Activated naive CD8-positive, alpha-beta T cell treated with anti-CD3 and anti-CD28 coated beads for 36 hours (primary cell): Measurements from ENCODE around the gene UBE2M. TPM values are rescaled to one million over a fixed set of nuclear protein-coding genes. Genes with fewer than 3 reads are reported as not detected.

ENCODE experiments used
- DNase-seq: peaks from one replicate; pipeline ENCODE4 v3.0.0; 2021
- H3K27ac Mint-ChIP-seq: one replicate; pipeline ENCODE4 v1.8.0; 2022; ENCODE audit warnings: mild to moderate bottlenecking, moderate library complexity, mixed read lengths
- H3K27me3 Mint-ChIP-seq: one replicate; pipeline ENCODE4 v1.8.0; 2022; ENCODE audit warnings: mild to moderate bottlenecking, mixed read lengths
- H3K36me3 Mint-ChIP-seq: one replicate; pipeline ENCODE4 v1.8.0; 2021; ENCODE audit warnings: mild to moderate bottlenecking, mixed read lengths
- H3K4me1 Mint-ChIP-seq: one replicate; pipeline ENCODE4 v1.8.0; 2021; ENCODE audit warnings: mixed read lengths
- H3K4me3 Mint-ChIP-seq: one replicate; pipeline ENCODE4 v1.8.0; 2022; ENCODE audit warnings: mild to moderate bottlenecking, moderate library complexity, mixed read lengths
- H3K9me3 Mint-ChIP-seq: one replicate; pipeline ENCODE4 v1.8.0; 2022; ENCODE audit warnings: mixed read lengths
- total RNA-seq, 2 experiments: library from RNA; stranded (reverse); gene quantifications; one replicate each; pipeline ENCODE4 v1.2.3, GENCODE V29; 2021

UBE2M gene
- total RNA-seq, 2 experiments from 2014 or later: 154 to 162 TPM

DNA sequence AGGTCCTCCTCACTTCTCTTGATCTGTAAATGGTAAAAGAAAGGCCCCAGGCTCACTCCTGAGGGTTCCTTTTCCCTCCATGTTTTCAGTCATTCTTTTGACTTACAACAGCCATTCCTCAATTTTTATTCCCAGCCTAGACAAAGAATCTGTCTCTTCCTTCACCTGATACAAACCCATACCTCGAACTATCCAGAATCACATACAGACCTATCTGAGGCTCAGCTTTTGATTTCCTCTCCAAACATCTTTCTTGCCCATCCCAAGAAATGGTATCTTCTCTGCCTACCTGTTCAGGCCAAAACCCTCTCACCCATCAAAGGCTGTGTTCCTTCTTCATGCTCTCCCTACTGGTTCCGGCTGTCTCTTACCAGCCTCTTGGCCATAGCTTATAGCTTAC, 5.8 kb downstream of the UBE2M start:
- Mint-ChIP-seq H3K27ac (peak overlapping the region; percentile 4), H3K36me3 (peaks cover 66% of the 10 kb centered on the region), H3K9me3 (no peaks in the 10 kb centered on the region), H3K4me3 (no peak overlapping the region), H3K27me3 (no peaks in the 10 kb centered on the region), H3K4me1 (peaks cover 34% of the 10 kb centered on the region)
- DNase-seq: no peak

DNA sequence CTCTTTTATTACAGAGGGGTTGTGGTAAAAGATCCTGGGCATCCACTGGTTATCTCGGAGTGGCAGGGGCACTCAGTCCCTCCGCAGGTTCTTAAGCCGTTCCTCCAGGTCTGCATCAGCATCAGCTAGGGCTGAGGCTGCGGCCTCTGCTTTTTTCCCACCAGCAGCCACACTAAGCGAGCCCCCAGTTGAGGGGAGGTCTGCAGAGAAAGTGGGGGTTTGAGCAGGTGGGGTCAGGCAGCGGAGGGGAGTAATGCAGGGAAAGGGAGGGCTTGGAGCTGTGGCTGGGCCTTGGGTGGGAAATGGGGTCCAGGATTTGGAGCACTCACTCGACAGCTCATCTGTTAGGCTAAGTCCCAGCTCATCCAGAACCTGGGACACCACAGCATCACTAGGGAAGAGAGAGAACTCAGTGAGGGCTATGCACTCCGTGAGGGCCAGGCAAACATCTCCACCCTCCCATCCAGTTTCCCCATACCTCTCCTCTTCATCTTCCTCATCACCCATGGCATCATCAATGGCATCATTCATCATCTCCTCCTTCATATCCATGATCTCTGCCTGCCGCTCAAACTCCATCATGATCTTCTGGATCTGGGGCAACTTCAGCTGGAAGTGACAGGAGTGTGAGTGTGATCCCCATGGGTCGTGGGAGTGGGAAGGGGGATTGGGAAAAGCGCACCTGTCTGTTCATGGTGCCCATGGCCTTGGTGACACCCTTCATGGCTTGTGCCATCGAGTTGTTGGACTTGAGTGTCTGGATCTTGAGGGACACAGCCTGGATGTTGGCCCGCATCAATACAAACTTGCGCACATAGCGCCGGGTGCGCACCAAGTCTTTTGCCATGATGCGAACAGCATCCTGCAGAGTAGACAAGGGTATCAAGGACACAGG, 6.6 kb downstream of the UBE2M start:
- Mint-ChIP-seq H3K27ac (peak overlapping the region; percentile 16), H3K36me3 (peaks cover 63% of the 10 kb centered on the region), H3K4me1 (peaks cover 35% of the 10 kb centered on the region), H3K4me3 (no peak overlapping the region), H3K27me3 (no peaks in the 10 kb centered on the region), H3K9me3 (no peaks in the 10 kb centered on the region)
- DNase-seq: no peak

- Mint-ChIP-seq H3K36me3 (peaks cover 63% of the 10 kb centered on the region), H3K27me3 (no peaks in the 10 kb centered on the region), H3K27ac (no peak overlapping the region), H3K4me3 (no peak overlapping the region), H3K9me3 (no peaks in the 10 kb centered on the region), H3K4me1 (peaks cover 35% of the 10 kb centered on the region)
- DNase-seq: no peak
Observed at GRCh38 chr19:58551123-58551497, 7.3 kb downstream of the UBE2M start.

DNA sequence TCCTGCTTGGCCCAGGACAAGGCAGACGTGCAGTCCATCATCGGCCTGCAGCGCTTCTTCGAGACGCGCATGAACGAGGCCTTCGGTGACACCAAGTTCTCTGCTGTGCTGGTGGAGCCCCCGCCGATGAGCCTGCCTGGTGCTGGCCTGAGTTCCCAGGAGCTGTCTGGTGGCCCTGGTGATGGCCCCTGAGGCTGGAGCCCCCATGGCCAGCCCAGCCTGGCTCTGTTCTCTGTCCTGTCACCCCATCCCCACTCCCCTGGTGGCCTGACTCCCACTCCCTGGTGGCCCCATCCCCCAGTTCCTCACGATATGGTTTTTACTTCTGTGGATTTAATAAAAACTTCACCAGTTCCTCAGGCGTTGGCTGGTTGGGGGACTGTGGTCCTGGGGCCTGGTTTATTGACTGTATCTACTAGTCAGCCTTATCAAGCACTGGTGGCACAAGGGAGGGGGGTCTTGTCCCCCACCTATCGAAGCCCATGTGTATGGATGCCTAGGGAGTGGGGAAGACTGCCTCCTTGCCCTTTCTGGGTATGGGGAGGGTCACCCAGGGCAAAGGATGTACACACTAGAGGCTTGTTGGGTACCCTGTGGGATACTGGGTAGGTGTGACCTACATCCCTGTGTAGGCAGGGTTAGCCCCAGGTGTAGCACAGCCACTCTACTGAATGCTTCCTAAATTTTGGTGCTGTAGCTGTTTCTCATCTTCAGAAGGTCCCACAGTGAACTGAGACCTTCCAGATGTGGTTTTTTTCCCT, 7.9 kb downstream of the UBE2M start:
- H3K4me3 Mint-ChIP-seq: no peak overlapping the region
- peaks cover 66% of the 10 kb centered on the region for H3K36me3 Mint-ChIP-seq
- peaks cover 39% of the 10 kb centered on the region for H3K4me1 Mint-ChIP-seq
- DNase-seq: no peak
- H3K27ac Mint-ChIP-seq: no peak overlapping the region
- H3K9me3 Mint-ChIP-seq: no peaks in the 10 kb centered on the region
- no peaks in the 10 kb centered on the region for H3K27me3 Mint-ChIP-seq

GRCh38 chr19:58549664-58550361, 8.6 kb downstream of the UBE2M start:
- H3K4me1 Mint-ChIP-seq: peaks cover 33% of the 10 kb centered on the region
- peak overlapping the region; percentile 67 for H3K27ac Mint-ChIP-seq
- H3K4me3 Mint-ChIP-seq: no peak overlapping the region
- H3K9me3 Mint-ChIP-seq: no peaks in the 10 kb centered on the region
- no peak for DNase-seq
- H3K27me3 Mint-ChIP-seq: no peaks in the 10 kb centered on the region
- H3K36me3 Mint-ChIP-seq: peaks cover 67% of the 10 kb centered on the region

- Mint-ChIP-seq H3K27me3 (no peaks in the 10 kb centered on the region), H3K27ac (peak overlapping the region; percentile 67), H3K4me3 (no peak overlapping the region), H3K4me1 (peaks cover 32% of the 10 kb centered on the region), H3K36me3 (peaks cover 63% of the 10 kb centered on the region), H3K9me3 (no peaks in the 10 kb centered on the region)
- no peak for DNase-seq
Observed at GRCh38 chr19:58548859-58549663, 9.3 kb downstream of the UBE2M start.

- Mint-ChIP-seq H3K4me3 (peak overlapping the region; percentile 94), H3K27ac (peak overlapping the region; percentile 12), H3K4me1 (peaks cover 30% of the 10 kb centered on the region), H3K9me3 (no peaks in the 10 kb centered on the region), H3K27me3 (peaks cover 10% of the 10 kb centered on the region), H3K36me3 (peaks cover 54% of the 10 kb centered on the region)
- no peak for DNase-seq
Observed at GRCh38 chr19:58547323-58548312, 10.8 kb downstream of the UBE2M start.

DNA sequence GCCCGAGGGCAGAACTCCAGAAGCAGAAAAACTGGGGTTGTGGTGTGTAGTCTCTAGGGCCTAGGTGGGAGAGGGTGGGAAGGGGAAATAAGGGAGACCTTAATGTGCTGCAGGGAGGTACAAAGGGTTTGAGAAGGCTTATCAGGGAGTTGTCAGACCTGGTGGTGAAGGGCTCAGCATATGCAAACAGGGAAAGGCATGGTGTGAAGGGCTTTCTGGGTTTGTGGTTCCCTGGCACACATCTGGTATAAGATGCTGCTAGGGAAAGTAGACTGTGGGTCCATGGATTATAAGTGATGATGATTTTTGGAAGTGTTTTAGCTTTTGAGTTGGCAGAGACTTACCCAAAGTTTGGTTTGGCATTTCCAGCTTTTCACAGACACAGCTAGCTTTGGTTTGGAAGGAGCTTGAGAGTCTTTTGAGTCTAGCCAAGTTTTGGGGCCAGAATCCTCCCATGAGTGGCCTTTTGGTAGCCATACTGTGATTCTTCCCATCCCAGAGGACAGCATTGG, 12.3 kb downstream of the UBE2M start:
- Mint-ChIP-seq H3K9me3 (no peaks in the 10 kb centered on the region), H3K4me3 (peak overlapping the region; percentile 94), H3K27ac (peak overlapping the region; percentile 94), H3K27me3 (peaks cover 21% of the 10 kb centered on the region), H3K4me1 (peaks cover 26% of the 10 kb centered on the region), H3K36me3 (peaks cover 44% of the 10 kb centered on the region)
- no peak for DNase-seq

GRCh38 chr19:58545286-58546018, 13.0 kb downstream of the UBE2M start:
- DNase-seq: no peak
- Mint-ChIP-seq H3K27me3 (peaks cover 24% of the 10 kb centered on the region), H3K36me3 (peaks cover 37% of the 10 kb centered on the region), H3K27ac (peak overlapping the region; percentile 94), H3K9me3 (no peaks in the 10 kb centered on the region), H3K4me3 (peak overlapping the region; percentile 94), H3K4me1 (peaks cover 24% of the 10 kb centered on the region)

GRCh38 chr19:58544591-58545285, 13.7 kb downstream of the UBE2M start:
- H3K27ac Mint-ChIP-seq: peak overlapping the region; percentile 97
- H3K36me3 Mint-ChIP-seq: peaks cover 33% of the 10 kb centered on the region
- peaks cover 31% of the 10 kb centered on the region for H3K27me3 Mint-ChIP-seq
- no peaks in the 10 kb centered on the region for H3K9me3 Mint-ChIP-seq
- peak; percentile 82 for DNase-seq
- H3K4me1 Mint-ChIP-seq: peaks cover 24% of the 10 kb centered on the region
- H3K4me3 Mint-ChIP-seq: peak overlapping the region; percentile 94

GRCh38 chr19:58543826-58544590, 14.4 kb downstream of the UBE2M start, which contains the start of gene TRIM28:
Gene TRIM28, plus strand, starts transcription at chr19:58544064. Its CDS starts 694 bp downstream, at chr19:58544758.
- H3K27ac Mint-ChIP-seq: peak within 1 kb of the TSS; percentile 97
- peaks cover 33% of the 10 kb centered on the region for H3K36me3 Mint-ChIP-seq
- no peaks in the 10 kb centered on the region for H3K9me3 Mint-ChIP-seq
- peaks cover 38% of the 10 kb centered on the region for H3K27me3 Mint-ChIP-seq
- H3K4me1 Mint-ChIP-seq: peaks cover 24% of the 10 kb centered on the region
- DNase-seq: peak; percentile 100
- H3K4me3 Mint-ChIP-seq: peak within 1 kb of the TSS; percentile 94
